ENCODE data around the gene CDH13. TPM values are rescaled to one million over a fixed set of nuclear protein-coding genes. Genes with fewer than 3 reads are reported as not detected.

CDH13 gene
- total RNA-seq, 1 donor from 2014 or later: 2.3 TPM

DNA sequence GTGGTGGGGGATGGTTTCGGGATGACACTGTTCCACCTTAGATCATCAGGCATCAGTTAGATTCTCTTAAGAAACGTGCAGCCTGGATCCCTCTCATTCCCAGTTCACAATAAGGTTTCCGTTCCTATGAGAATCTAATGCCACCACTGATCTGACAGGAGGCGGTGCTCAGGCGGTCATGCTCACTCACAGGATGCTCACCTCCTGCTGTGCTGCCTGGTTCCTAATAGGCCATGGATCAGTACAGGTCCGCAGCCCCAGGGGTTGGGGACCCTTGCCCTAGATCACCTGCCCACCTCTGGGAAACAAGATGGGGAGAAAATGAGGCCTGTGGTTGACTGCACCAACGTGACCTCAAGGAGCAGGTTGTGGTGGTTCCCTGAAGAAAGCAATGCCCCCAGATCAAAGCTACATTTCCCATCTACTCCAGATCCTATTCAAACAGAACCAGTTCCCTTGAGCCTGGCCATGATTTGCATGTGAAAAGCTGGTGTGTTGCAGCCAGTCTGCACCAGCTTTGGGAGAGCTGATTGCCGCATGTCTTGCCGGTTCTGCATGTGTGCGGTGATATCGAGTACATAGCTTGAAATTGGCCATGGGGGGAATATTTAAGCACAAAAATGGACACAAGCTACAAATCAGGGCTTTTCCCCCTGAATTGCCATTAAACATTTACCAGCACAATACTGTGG is 997.8 kb downstream of the CDH13 start:
- H3K9me3 Mint-ChIP-seq (ENCODE audit: unreplicated experiment): no peaks in the 10 kb centered on the region
- DNase-seq (ENCODE audit: low spot score): no peak
- TF ChIP-seq, protein P1, sequence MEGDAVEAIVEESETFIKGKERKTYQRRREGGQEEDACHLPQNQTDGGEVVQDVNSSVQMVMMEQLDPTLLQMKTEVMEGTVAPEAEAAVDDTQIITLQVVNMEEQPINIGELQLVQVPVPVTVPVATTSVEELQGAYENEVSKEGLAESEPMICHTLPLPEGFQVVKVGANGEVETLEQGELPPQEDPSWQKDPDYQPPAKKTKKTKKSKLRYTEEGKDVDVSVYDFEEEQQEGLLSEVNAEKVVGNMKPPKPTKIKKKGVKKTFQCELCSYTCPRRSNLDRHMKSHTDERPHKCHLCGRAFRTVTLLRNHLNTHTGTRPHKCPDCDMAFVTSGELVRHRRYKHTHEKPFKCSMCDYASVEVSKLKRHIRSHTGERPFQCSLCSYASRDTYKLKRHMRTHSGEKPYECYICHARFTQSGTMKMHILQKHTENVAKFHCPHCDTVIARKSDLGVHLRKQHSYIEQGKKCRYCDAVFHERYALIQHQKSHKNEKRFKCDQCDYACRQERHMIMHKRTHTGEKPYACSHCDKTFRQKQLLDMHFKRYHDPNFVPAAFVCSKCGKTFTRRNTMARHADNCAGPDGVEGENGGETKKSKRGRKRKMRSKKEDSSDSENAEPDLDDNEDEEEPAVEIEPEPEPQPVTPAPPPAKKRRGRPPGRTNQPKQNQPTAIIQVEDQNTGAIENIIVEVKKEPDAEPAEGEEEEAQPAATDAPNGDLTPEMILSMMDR (IDR thresholded peaks at IDR 0.05; ENCODE audit: unreplicated experiment): no peak
- H3K4me1 Mint-ChIP-seq (ENCODE audit: unreplicated experiment): peaks cover 5% of the 10 kb centered on the region
- no peaks in the 10 kb centered on the region for H3K36me3 Mint-ChIP-seq (ENCODE audit: low read depth, unreplicated experiment)
- peaks cover 2% of the 10 kb centered on the region for H3K27me3 Mint-ChIP-seq (ENCODE audit: unreplicated experiment)
- no peak overlapping the region for H3K27ac Mint-ChIP-seq (ENCODE audit: unreplicated experiment)
- H3K4me3 Mint-ChIP-seq (ENCODE audit: unreplicated experiment): no peak overlapping the region

DNA sequence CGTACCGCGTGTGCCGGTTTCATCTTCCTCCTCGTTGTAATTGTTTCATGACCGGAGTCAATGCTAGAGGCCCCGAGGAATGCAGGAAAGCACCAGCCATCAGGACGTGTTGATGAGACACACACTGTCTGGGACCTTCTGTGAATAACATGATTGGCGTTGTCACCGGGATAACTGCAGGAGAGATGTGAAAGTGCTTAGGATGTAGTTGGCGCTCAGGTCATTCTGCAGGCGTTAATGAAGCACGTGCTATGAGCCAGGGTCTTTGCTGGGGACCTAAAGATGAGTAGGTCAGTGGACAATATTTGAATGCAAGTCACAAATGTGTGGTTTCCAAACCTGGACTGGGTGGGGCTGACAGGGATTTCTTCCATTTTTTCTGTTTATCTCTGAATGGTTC is 999.4 kb downstream of the CDH13 start:
- Mint-ChIP-seq H3K4me1 (ENCODE audit: unreplicated experiment) (peaks cover 5% of the 10 kb centered on the region), H3K36me3 (ENCODE audit: low read depth, unreplicated experiment) (no peaks in the 10 kb centered on the region), H3K27me3 (ENCODE audit: unreplicated experiment) (no peaks in the 10 kb centered on the region), H3K27ac (ENCODE audit: unreplicated experiment) (no peak overlapping the region), H3K4me3 (ENCODE audit: unreplicated experiment) (no peak overlapping the region), H3K9me3 (ENCODE audit: unreplicated experiment) (no peaks in the 10 kb centered on the region)
- DNase-seq (ENCODE audit: low spot score): no peak
- TF ChIP-seq, protein P1 (IDR thresholded peaks at IDR 0.05; ENCODE audit: unreplicated experiment): no peak

DNA sequence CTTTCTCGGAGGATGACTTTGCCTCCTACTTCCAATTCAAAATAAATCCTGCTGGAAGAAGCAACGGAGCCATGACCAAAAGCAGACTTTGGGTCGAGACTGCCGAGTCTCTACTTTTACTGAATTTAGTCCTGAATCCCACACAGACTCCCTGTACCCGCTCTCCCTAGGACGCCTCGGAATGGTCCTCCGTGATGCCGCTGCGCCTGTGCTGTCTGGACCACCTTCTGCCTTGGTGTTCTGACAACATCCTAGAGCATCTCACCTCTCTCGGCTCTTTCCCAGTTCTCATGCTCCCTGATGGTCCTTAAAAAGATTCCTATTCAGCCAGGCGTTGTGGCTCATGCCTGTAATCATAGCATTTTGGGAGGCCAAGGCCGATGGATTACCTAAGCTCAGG is 999.9 kb downstream of the CDH13 start:
- TF ChIP-seq, protein P1 (IDR thresholded peaks at IDR 0.05; ENCODE audit: unreplicated experiment): no peak
- Mint-ChIP-seq H3K36me3 (ENCODE audit: low read depth, unreplicated experiment) (no peaks in the 10 kb centered on the region), H3K27ac (ENCODE audit: unreplicated experiment) (no peak overlapping the region), H3K9me3 (ENCODE audit: unreplicated experiment) (no peaks in the 10 kb centered on the region), H3K4me3 (ENCODE audit: unreplicated experiment) (no peak overlapping the region), H3K4me1 (ENCODE audit: unreplicated experiment) (peaks cover 5% of the 10 kb centered on the region), H3K27me3 (ENCODE audit: unreplicated experiment) (no peaks in the 10 kb centered on the region)
- no peak for DNase-seq (ENCODE audit: low spot score)

- no peaks in the 10 kb centered on the region for H3K9me3 Mint-ChIP-seq (ENCODE audit: unreplicated experiment)
- DNase-seq (ENCODE audit: low spot score): no peak
- no peaks in the 10 kb centered on the region for H3K27me3 Mint-ChIP-seq (ENCODE audit: unreplicated experiment)
- no peak overlapping the region for H3K4me3 Mint-ChIP-seq (ENCODE audit: unreplicated experiment)
- no peaks in the 10 kb centered on the region for H3K36me3 Mint-ChIP-seq (ENCODE audit: low read depth, unreplicated experiment)
- H3K27ac Mint-ChIP-seq (ENCODE audit: unreplicated experiment): no peak overlapping the region
- peaks cover 5% of the 10 kb centered on the region for H3K4me1 Mint-ChIP-seq (ENCODE audit: unreplicated experiment)
- TF ChIP-seq, protein P1 (IDR thresholded peaks at IDR 0.05; ENCODE audit: unreplicated experiment): no peak
These were observed 1001.2 kb downstream of the CDH13 start for GRCh38 chr16:83627996-83628395.

DNA sequence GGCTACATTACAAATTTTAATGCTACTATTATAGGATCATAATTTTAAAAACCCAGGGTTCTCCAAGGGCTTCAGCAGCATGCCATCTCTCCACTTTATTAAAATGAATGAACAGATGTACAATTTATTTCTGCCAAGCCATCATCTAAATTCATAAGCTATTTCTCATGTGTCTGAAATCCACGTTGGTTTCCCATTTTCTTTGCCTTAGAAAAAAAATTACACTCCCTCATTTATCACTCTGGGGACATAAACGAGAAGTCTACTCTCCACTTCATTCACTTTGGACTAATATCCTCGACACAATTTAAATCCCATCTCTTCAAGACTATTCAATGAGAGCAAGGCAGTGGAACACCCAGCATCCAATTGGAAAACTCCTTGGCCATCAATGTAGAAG is 1002.7 kb downstream of the CDH13 start:
- no peak overlapping the region for H3K4me3 Mint-ChIP-seq (ENCODE audit: unreplicated experiment)
- H3K9me3 Mint-ChIP-seq (ENCODE audit: unreplicated experiment): no peaks in the 10 kb centered on the region
- no peaks in the 10 kb centered on the region for H3K27me3 Mint-ChIP-seq (ENCODE audit: unreplicated experiment)
- H3K4me1 Mint-ChIP-seq (ENCODE audit: unreplicated experiment): peaks cover 2% of the 10 kb centered on the region
- no peak for DNase-seq (ENCODE audit: low spot score)
- no peaks in the 10 kb centered on the region for H3K36me3 Mint-ChIP-seq (ENCODE audit: low read depth, unreplicated experiment)
- TF ChIP-seq, protein P1 (IDR thresholded peaks at IDR 0.05; ENCODE audit: unreplicated experiment): no peak
- H3K27ac Mint-ChIP-seq (ENCODE audit: unreplicated experiment): no peak overlapping the region

Data from endothelial cell (in vitro differentiated cells).